22Rv1 (cell line): ENCODE measurements around the gene WASL.

Experiments used
- CTCF ChIP-seq: fragments of 450-650 bp; IDR thresholded peaks from 2 replicates; pipeline ENCODE4 v1.5.1; 2017; ENCODE audit warnings: mild to moderate bottlenecking
- ZFX ChIP-seq: fragments of 450-650 bp; IDR thresholded peaks from 2 replicates; pipeline ENCODE4 v1.6.1; 2017; ENCODE audit warnings: antibody characterized with exemption, borderline replicate concordance

- peak; percentile 83 for TF ChIP-seq CTCF
- TF ChIP-seq ZFX: no peak
Measured at GRCh38 chr7:123797673-123798531, 49.1 kb upstream of the WASL start.
